H1 (cell line): ENCODE data around the gene SCYL1. TPM values are rescaled to one million over a fixed set of nuclear protein-coding genes. Genes with fewer than 3 reads are reported as not detected.

Experiments
- CTCF ChIA-PET: fragments of 300-600 bp; sonication (Branson Sonifier 250); formaldehyde crosslinking; loops from one replicate; lab custom pipeline; 2021; ENCODE audit not compliant: partially characterized antibody; lab: Charles Lee
- POLR2A ChIA-PET: fragments of 300-600 bp; sonication (Branson Sonifier 250); formaldehyde crosslinking; loops from one replicate; lab custom pipeline; 2021; ENCODE audit warnings: inconsistent platforms; ENCODE audit not compliant: partially characterized antibody; lab: Charles Lee
- DNase-seq, 2 experiments: peaks; one replicate each; pipeline versions ENCODE4 v3.0.0 to v3.0.0-alpha.2; 2010 to 2022; ENCODE audit warnings: low spot score in 2 of 2, low read depth in 1 of 2, mixed read lengths in 1 of 2
- FAIRE-seq: peaks from 2 replicates; lab custom pipeline; 2011; peaks lifted over from hg19 to GRCh38; lab: Jason Lieb, UNC
- H2AFZ ChIP-seq: 2 replicates; pipeline ENCODE4 v1.8.1; 2012; ENCODE audit warnings: low read length, inconsistent platforms
- H2AK5ac ChIP-seq: 2 replicates; pipeline ENCODE4 v1.6.1; 2013; ENCODE audit warnings: low read depth, low read length
- H2BK120ac ChIP-seq: replicated peaks from 2 replicates; pipeline ENCODE3; 2013; ENCODE audit warnings: low read depth, low read length, inconsistent platforms
- H2BK12ac ChIP-seq: 2 replicates; pipeline ENCODE4 v1.6.1; 2013; ENCODE audit warnings: low read depth, low read length
- H2BK15ac ChIP-seq: 2 replicates; pipeline ENCODE4 v1.6.1; 2013; ENCODE audit warnings: low read length
- H2BK20ac ChIP-seq: 2 replicates; pipeline ENCODE4 v1.6.1; 2013; ENCODE audit warnings: low read length
- H2BK5ac ChIP-seq: 2 replicates; pipeline ENCODE4 v1.6.1; 2013; ENCODE audit warnings: low read depth, low read length
- H3K14ac ChIP-seq: 2 replicates; pipeline ENCODE4 v1.6.1; 2013; ENCODE audit warnings: inconsistent platforms; ENCODE audit not compliant: insufficient read length
- H3K18ac ChIP-seq: 2 replicates; pipeline ENCODE4 v1.6.1; 2013; ENCODE audit warnings: low read length; ENCODE audit errors: extremely low read depth
- H3K23ac ChIP-seq: 2 replicates; pipeline ENCODE4 v1.6.1; 2013; ENCODE audit warnings: inconsistent platforms; ENCODE audit not compliant: insufficient read length
- H3K23me2 ChIP-seq: 2 replicates; pipeline ENCODE4 v1.6.1; 2013; ENCODE audit warnings: low read depth, low read length
- H3K27ac ChIP-seq: 2 replicates; pipeline ENCODE4 v1.6.1; 2011; ENCODE audit warnings: low read depth, low read length, inconsistent platforms
- H3K27me3 ChIP-seq, 4 experiments: replicated peaks in 1 of 4; 1 replicate in 1 of 4; 2 replicates in 3 of 4; pipeline versions ENCODE4 v1.6.1 to v1.8.1; 2011 to 2013; ENCODE audit warnings: low read length in 3 of 4, mild to moderate bottlenecking in 3 of 4, inconsistent platforms in 2 of 4, mixed read lengths in 2 of 4, moderate library complexity in 1 of 4; ENCODE audit not compliant: control insufficient read depth in 3 of 4, insufficient read depth in 3 of 4; ENCODE audit errors: extremely low read depth in 1 of 4
- H3K36me3 ChIP-seq, 4 experiments: 2 replicates each; pipeline versions ENCODE4 v1.6.1 to v1.8.1; 2011 to 2013; ENCODE audit warnings: mild to moderate bottlenecking in 4 of 4, low read length in 3 of 4, moderate library complexity in 2 of 4, control low read depth in 1 of 4, inconsistent platforms in 1 of 4; ENCODE audit not compliant: insufficient read depth in 4 of 4, control insufficient read depth in 2 of 4
- H3K4ac ChIP-seq: replicated peaks from 2 replicates; pipeline ENCODE3; 2013; ENCODE audit warnings: low read length, low read depth, mixed read lengths, inconsistent platforms; ENCODE audit not compliant: insufficient read length
- H3K4me1 ChIP-seq, 4 experiments: replicated peaks in 1 of 4; 1 replicate in 1 of 4; 2 replicates in 3 of 4; pipeline versions ENCODE4 v1.6.1 to v1.8.1; 2011 to 2013; ENCODE audit warnings: low read length in 3 of 4, inconsistent platforms in 2 of 4, mixed read lengths in 1 of 4; ENCODE audit not compliant: insufficient read depth in 4 of 4, control insufficient read depth in 3 of 4
- H3K4me2 ChIP-seq, 2 experiments: 2 replicates each; pipeline versions ENCODE4 v1.6.1 to v1.8.1; 2011 to 2013; ENCODE audit warnings: low read depth in 2 of 2, low read length in 2 of 2, control low read depth in 1 of 2, inconsistent platforms in 1 of 2, mild to moderate bottlenecking in 1 of 2; ENCODE audit not compliant: insufficient read depth in 1 of 2
- H3K4me3 ChIP-seq, 4 experiments: fragments of 200-600, 300-600 bp in 1 of 4; sonication (generic), shearing (Covaris generic), sonication (Bioruptor Twin) in 1 of 4; 2 replicates each; pipeline versions ENCODE4 v1.5.1 to v1.8.1; 2011 to 2016; ENCODE audit warnings: low read length in 4 of 4, low read depth in 3 of 4, control low read depth in 2 of 4, inconsistent platforms in 2 of 4, mild to moderate bottlenecking in 2 of 4, mixed read lengths in 1 of 4, moderate library complexity in 1 of 4; ENCODE audit not compliant: insufficient read depth in 2 of 4; ENCODE audit errors: extremely low read depth in 1 of 4
- H3K56ac ChIP-seq: replicated peaks from 2 replicates; pipeline ENCODE3; 2013; ENCODE audit warnings: low read depth, mild to moderate bottlenecking, mixed read lengths, low read length, inconsistent platforms; ENCODE audit not compliant: insufficient read length
- H3K79me1 ChIP-seq: 2 replicates; pipeline ENCODE4 v1.6.1; 2013; ENCODE audit warnings: low read depth, low read length, control low read depth
- H3K79me2 ChIP-seq, 2 experiments: 2 replicates each; pipeline versions ENCODE4 v1.6.1 to v1.8.1; 2012 to 2013; ENCODE audit warnings: low read length in 2 of 2, mild to moderate bottlenecking in 2 of 2, inconsistent platforms in 1 of 2; ENCODE audit not compliant: insufficient read depth in 2 of 2, control insufficient read depth in 1 of 2
- H3K9ac ChIP-seq, 4 experiments: replicated peaks in 1 of 4; 1 replicate in 1 of 4; 2 replicates in 3 of 4; pipeline versions ENCODE4 v1.6.1 to v1.8.1; 2011 to 2013; ENCODE audit warnings: low read depth in 3 of 4, low read length in 3 of 4, control low read depth in 2 of 4, mild to moderate bottlenecking in 2 of 4, moderate library complexity in 2 of 4, inconsistent platforms in 1 of 4; ENCODE audit errors: extremely low read depth in 1 of 4
- H3K9me3 ChIP-seq, 2 experiments: 2 replicates each; pipeline versions ENCODE4 v1.6.1 to v1.8.1; 2012 to 2013; ENCODE audit warnings: mild to moderate bottlenecking in 2 of 2, moderate library complexity in 2 of 2, control low read depth in 1 of 2, inconsistent platforms in 1 of 2, low read depth in 1 of 2, low read length in 1 of 2, mixed read lengths in 1 of 2; ENCODE audit not compliant: insufficient read depth in 2 of 2
- H4K20me1 ChIP-seq, 2 experiments: replicated peaks in 1 of 2; 2 replicates each; pipeline versions ENCODE3 to v1.8.1; 2011 to 2013; ENCODE audit warnings: inconsistent platforms in 2 of 2, low read length in 2 of 2, mild to moderate bottlenecking in 1 of 2; ENCODE audit not compliant: insufficient read depth in 2 of 2, control insufficient read depth in 1 of 2
- H4K5ac ChIP-seq: 2 replicates; pipeline ENCODE4 v1.6.1; 2013; ENCODE audit warnings: low read length, low read depth, mixed read lengths, inconsistent platforms; ENCODE audit not compliant: insufficient read length
- H4K8ac ChIP-seq: 2 replicates; pipeline ENCODE4 v1.8.0; 2013; ENCODE audit warnings: mild to moderate bottlenecking, moderate library complexity, low read length, inconsistent platforms; ENCODE audit not compliant: insufficient read depth; ENCODE audit errors: extremely low read depth
- H4K91ac ChIP-seq: replicated peaks from 2 replicates; pipeline ENCODE3; 2013; ENCODE audit warnings: low read length, mixed read lengths, inconsistent platforms; ENCODE audit not compliant: insufficient read length
- CTCF ChIP-seq, 3 experiments: IDR thresholded peaks; 1 replicate in 2 of 3; 2 replicates in 1 of 3; pipeline versions ENCODE4 v1.5.1 to v1.6.1; 2011; ENCODE audit warnings: low read length in 3 of 3, mild to moderate bottlenecking in 3 of 3, inconsistent platforms in 2 of 3, low read depth in 1 of 3, moderate library complexity in 1 of 3; ENCODE audit not compliant: insufficient read depth in 1 of 3; ENCODE audit errors: control extremely low read depth in 1 of 3
- HDAC2 ChIP-seq, 2 experiments: fragments of 300-600 bp in 1 of 2; sonication (generic) in 1 of 2; IDR thresholded peaks; 2 replicates each; pipeline ENCODE4 v1.6.1; 2011 to 2012; ENCODE audit warnings: low read depth in 2 of 2, low read length in 2 of 2, mild to moderate bottlenecking in 2 of 2, moderate library complexity in 2 of 2, borderline replicate concordance in 1 of 2, inconsistent platforms in 1 of 2
- RNF2 ChIP-seq: fragments of 200-900, 300-1000 bp; sonication (generic); IDR thresholded peaks from 2 replicates; pipeline ENCODE4 v1.7.1; 2016; ENCODE audit warnings: borderline replicate concordance, low read depth, mild to moderate bottlenecking, antibody characterized with exemption, low read length; ENCODE audit not compliant: poor library complexity, severe bottlenecking; ENCODE audit errors: missing control alignments
- SP1 ChIP-seq: IDR thresholded peaks from 2 replicates; pipeline ENCODE4 v1.6.1; 2011; ENCODE audit warnings: low read depth, low read length
- SP4 ChIP-seq: IDR thresholded peaks from 2 replicates; pipeline ENCODE4 v1.6.1; 2012; ENCODE audit warnings: low read length, inconsistent platforms
- TAF1 ChIP-seq: IDR thresholded peaks from 2 replicates; pipeline ENCODE4 v1.6.1; 2011; ENCODE audit warnings: mild to moderate bottlenecking, low read depth, low read length
- TEAD4 ChIP-seq: IDR thresholded peaks from 2 replicates; pipeline ENCODE4 v1.6.1; 2012; ENCODE audit warnings: low read depth, low read length, inconsistent platforms, mixed read lengths
- WGBS, 2 experiments: shearing (Covaris generic) in 1 of 2; methylation state at CpG; one replicate each; pipeline versions ENCODE4 v1.1.6 to v1.1.7; 2013 to 2015; ENCODE audit warnings: low lambda C conversion rate in 2 of 2, mixed read lengths in 2 of 2, inconsistent platforms in 1 of 2, low coverage in 1 of 2, missing lambda C conversion rate in 1 of 2; ENCODE audit not compliant: insufficient replicate concordance in 2 of 2, insufficient coverage in 1 of 2, insufficient read length in 1 of 2; ENCODE audit errors: extremely low coverage in 1 of 2, missing lambda C conversion rate in 1 of 2; 5-methylcytosine and 5-hydroxymethylcytosine counted together
- polyA plus RNA-seq, 7 experiments: library from polyadenylated mRNA; depleted of rRNA in 3 of 7; stranded (reverse) in 5 of 7; unstranded in 2 of 7; fragments of >200 nt in 5 of 7; fragments of 200-250 nt in 2 of 7; gene quantifications; 1 replicate in 5 of 7; 2 replicates in 1 of 7; 4 replicates in 1 of 7; pipeline versions ENCODE4 v1.2.1 to v1.2.3, GENCODE V29; 2011 to 2013; ENCODE audit warnings: missing spikeins in 2 of 7, mixed read lengths in 2 of 7
- total RNA-seq: library from RNA; stranded (reverse); fragmentation: NEBNext Ultra II Directional; extraction: Animal tissue kit (Norgen Biotek cat#: 25700); gene quantifications from 2 replicates; pipeline ENCODE4 v1.2.1, GENCODE V29; 2021

Gene SCYL1
- total and polyA plus RNA-seq, 2 of the 8 experiments (the other 6 are each of a cell fraction or from before 2014, with no cell fraction given), result 59.8 to 77.7 TPM

DNA sequence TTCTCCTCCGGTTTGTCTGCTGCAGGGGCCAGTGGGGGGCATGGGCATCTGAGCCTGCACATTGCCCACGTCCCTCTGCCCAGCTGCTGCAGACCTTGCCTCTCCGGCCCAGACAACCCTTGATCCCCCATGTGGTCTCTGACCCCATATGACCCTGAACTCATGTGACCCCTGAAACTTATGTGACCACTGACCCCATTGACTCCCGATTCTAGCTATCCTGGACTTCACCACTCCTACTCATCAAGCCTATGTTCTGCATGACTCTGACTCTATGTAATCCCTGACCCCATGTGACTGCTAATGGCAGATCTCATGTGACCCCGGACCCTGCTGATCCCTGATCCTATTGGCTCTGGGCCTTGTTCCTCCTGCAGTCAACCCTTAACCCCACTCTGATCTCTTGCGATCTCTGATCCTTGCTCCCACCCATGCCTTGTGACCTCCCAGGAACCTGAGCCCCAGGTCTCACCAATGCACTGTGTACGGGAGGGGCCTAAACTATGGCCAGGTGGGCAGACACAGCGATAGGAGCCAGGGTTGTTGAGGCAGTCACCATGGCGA lies 27.6 kb downstream of the SCYL1 start:
- POLR2A ChIA-PET, result interaction anchor here (0.6 to 3.0 kb wide), 9 partner anchors 11 to 472 kb away, joined by 3 to 22 read pairs (median 6); partner anchors contain the start of genes FAM89B, MALAT1 and SCYL1
- TF ChIP-seq SP4, result no peak; the same call in 1 of the 2 replicates
- no peak for TF ChIP-seq CTCF (IDR thresholded peaks at IDR 0.05; ENCODE audit: control extremely low read depth in 1 of 3, insufficient read depth in 1 of 3, low read depth in 1 of 3, low read length in 3 of 3)
- no peak for TF ChIP-seq HDAC2 (IDR thresholded peaks at IDR 0.05; ENCODE audit: borderline replicate concordance in 1 of 2, low read depth in 2 of 2, low read length in 2 of 2)
- TF ChIP-seq RNF2, result no peak
- no peak for TF ChIP-seq TAF1
- TF ChIP-seq SP1, result no peak
- no peak for TF ChIP-seq TEAD4

More for the DNA sequence above, 27.6 kb downstream of the SCYL1 start:
- Histone ChIP-seq H3K23ac (no peak overlapping the region), H3K23me2 (peaks cover 7% of the 10 kb centered on the region; the same call in 1 of the 2 replicates), H2BK120ac (no peak overlapping the region), H4K5ac (no peak overlapping the region), H2AK5ac (no peak overlapping the region), H3K9me3 (no peaks in the 10 kb centered on the region), H3K14ac (no peak overlapping the region), H2BK5ac (0 out of 2 replicates have a peak overlapping the region, but pooled peaks have one; percentile 31), H3K4me3 (no peak overlapping the region), H2BK12ac (peak overlapping the region; percentile 4; the same call in 1 of the 2 replicates), H2AFZ (no peak overlapping the region), H3K56ac (no peak overlapping the region), H2BK20ac (peak overlapping the region; percentile 34; the same call in 1 of the 2 replicates), H3K4me2 (peak overlapping the region in 1 of 2 experiments; percentile 57; a peak in 2 of 4 replicates), H3K4ac (no peak overlapping the region), H4K20me1 (peaks cover 0 to 2% of the 10 kb centered on the region in 2 experiments), H3K9ac (no peak overlapping the region), H4K91ac (no peak overlapping the region), H3K79me2 (no peaks in the 10 kb centered on the region), H4K8ac (no peak overlapping the region; the same call in 1 of the 2 replicates), H3K27ac (no peak overlapping the region), H2BK15ac (peak overlapping the region; percentile 2), H3K36me3 (no peaks in the 10 kb centered on the region), H3K79me1 (no peaks in the 10 kb centered on the region), H3K4me1 (peaks cover 0 to 38% (median 28%) of the 10 kb centered on the region in 4 experiments; a peak in 6 of 7 replicates), H3K27me3 (peaks cover 2 to 40% (median 27%) of the 10 kb centered on the region in 4 experiments; a peak in 6 of 7 replicates), H3K18ac (no peak overlapping the region)
- CTCF ChIA-PET, result interaction anchor here (0.6 to 6.9 kb wide), 20 partner anchors 7 to 728 kb away, joined by 3 to 78 read pairs (median 6); partner anchors contain the start of genes CCDC85B, EHBP1L1, FAM89B and KCNK7
- 73% methylated on average over 9 of the region's 9 CpGs; no CpG with 5 or more reads in 1 of the 2 experiments for WGBS, 2 experiments
- FAIRE-seq, result no peak
- DNase-seq, result no peak
